Panc1 (cell line): ENCODE data around the gene KCNMA1.

Source experiments
- POLR2AphosphoS5 ChIP-seq: IDR thresholded peaks from 2 replicates; pipeline ENCODE4 v1.6.1; 2012; ENCODE audit warnings: mild to moderate bottlenecking, low read depth, low read length, moderate library complexity
- SIN3A ChIP-seq: IDR thresholded peaks from 2 replicates; pipeline ENCODE4 v1.6.1; 2012; ENCODE audit warnings: low read depth, mild to moderate bottlenecking, low read length, moderate library complexity, borderline replicate concordance; ENCODE audit not compliant: insufficient read depth
- TCF7L2 ChIP-seq: IDR thresholded peaks from 2 replicates; pipeline ENCODE4 v1.6.1; 2011; ENCODE audit warnings: mild to moderate bottlenecking, low read depth, low read length, inconsistent platforms
- TF ChIP-seq, protein P1 (sequence below): fragments of 450-650 bp; IDR thresholded peaks from 2 replicates; pipeline ENCODE4 v1.5.1; 2017; ENCODE audit warnings: mild to moderate bottlenecking
- TF ChIP-seq, protein P2 (sequence below), 2 experiments: IDR thresholded peaks; 2 replicates each; pipeline ENCODE4 v1.6.1; 2011 to 2012; ENCODE audit warnings: low read depth in 2 of 2, control low read depth in 1 of 2, low read length in 1 of 2, mild to moderate bottlenecking in 1 of 2, moderate library complexity in 1 of 2; ENCODE audit not compliant: insufficient read depth in 1 of 2

DNA sequence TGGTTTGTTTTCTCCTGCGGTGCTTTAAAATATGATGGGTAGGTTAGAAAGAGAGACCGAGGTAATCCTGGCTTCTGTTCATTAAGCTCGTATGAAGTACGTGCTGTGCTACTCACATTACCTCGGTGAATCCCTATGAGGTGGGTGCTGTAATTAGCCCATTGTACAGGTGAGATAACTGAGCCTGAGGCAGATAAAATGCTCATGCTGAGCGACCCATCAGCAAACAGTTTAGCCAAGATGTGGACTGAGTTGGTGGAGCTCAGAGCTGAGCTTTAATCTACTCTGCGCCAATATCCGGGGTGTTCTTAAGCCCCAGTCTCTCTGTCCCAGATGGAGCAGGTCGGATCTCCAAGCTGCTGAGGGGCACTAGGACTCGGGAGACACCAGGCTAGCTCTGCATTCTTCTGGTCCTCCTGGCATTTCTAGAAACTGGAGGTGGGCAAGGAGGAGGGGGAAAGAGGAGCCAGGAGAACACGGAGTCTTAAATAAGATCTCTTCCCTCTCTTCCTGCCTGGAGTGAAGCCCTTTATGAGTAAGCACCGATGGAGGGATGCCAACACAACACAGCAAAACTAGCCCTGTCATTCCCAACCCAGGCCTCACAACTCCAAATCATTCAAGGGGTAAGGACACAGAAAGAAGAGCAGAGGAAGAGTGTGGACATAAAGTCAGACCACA is 458.5 kb downstream of the KCNMA1 start:
- TF ChIP-seq, protein P1, sequence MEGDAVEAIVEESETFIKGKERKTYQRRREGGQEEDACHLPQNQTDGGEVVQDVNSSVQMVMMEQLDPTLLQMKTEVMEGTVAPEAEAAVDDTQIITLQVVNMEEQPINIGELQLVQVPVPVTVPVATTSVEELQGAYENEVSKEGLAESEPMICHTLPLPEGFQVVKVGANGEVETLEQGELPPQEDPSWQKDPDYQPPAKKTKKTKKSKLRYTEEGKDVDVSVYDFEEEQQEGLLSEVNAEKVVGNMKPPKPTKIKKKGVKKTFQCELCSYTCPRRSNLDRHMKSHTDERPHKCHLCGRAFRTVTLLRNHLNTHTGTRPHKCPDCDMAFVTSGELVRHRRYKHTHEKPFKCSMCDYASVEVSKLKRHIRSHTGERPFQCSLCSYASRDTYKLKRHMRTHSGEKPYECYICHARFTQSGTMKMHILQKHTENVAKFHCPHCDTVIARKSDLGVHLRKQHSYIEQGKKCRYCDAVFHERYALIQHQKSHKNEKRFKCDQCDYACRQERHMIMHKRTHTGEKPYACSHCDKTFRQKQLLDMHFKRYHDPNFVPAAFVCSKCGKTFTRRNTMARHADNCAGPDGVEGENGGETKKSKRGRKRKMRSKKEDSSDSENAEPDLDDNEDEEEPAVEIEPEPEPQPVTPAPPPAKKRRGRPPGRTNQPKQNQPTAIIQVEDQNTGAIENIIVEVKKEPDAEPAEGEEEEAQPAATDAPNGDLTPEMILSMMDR: no peak
- TF ChIP-seq POLR2AphosphoS5 (no peak), TCF7L2 (no peak), SIN3A (no peak)
- TF ChIP-seq, protein P2, sequence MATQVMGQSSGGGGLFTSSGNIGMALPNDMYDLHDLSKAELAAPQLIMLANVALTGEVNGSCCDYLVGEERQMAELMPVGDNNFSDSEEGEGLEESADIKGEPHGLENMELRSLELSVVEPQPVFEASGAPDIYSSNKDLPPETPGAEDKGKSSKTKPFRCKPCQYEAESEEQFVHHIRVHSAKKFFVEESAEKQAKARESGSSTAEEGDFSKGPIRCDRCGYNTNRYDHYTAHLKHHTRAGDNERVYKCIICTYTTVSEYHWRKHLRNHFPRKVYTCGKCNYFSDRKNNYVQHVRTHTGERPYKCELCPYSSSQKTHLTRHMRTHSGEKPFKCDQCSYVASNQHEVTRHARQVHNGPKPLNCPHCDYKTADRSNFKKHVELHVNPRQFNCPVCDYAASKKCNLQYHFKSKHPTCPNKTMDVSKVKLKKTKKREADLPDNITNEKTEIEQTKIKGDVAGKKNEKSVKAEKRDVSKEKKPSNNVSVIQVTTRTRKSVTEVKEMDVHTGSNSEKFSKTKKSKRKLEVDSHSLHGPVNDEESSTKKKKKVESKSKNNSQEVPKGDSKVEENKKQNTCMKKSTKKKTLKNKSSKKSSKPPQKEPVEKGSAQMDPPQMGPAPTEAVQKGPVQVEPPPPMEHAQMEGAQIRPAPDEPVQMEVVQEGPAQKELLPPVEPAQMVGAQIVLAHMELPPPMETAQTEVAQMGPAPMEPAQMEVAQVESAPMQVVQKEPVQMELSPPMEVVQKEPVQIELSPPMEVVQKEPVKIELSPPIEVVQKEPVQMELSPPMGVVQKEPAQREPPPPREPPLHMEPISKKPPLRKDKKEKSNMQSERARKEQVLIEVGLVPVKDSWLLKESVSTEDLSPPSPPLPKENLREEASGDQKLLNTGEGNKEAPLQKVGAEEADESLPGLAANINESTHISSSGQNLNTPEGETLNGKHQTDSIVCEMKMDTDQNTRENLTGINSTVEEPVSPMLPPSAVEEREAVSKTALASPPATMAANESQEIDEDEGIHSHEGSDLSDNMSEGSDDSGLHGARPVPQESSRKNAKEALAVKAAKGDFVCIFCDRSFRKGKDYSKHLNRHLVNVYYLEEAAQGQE (IDR thresholded peaks at IDR 0.05; ENCODE audit: insufficient read depth in 1 of 2, low read depth in 2 of 2, low read length in 1 of 2): no peak
